ENCODE data around the gene CPD. TPM values are rescaled to one million over a fixed set of nuclear protein-coding genes. Genes with fewer than 3 reads are reported as not detected.

Gene CPD
- total and polyA plus RNA-seq, 2 of the 13 experiments (the other 11 are each of a cell fraction or from before 2014, with no cell fraction given), result 46.1 to 72.3 TPM

- TF ChIP-seq, protein P1, sequence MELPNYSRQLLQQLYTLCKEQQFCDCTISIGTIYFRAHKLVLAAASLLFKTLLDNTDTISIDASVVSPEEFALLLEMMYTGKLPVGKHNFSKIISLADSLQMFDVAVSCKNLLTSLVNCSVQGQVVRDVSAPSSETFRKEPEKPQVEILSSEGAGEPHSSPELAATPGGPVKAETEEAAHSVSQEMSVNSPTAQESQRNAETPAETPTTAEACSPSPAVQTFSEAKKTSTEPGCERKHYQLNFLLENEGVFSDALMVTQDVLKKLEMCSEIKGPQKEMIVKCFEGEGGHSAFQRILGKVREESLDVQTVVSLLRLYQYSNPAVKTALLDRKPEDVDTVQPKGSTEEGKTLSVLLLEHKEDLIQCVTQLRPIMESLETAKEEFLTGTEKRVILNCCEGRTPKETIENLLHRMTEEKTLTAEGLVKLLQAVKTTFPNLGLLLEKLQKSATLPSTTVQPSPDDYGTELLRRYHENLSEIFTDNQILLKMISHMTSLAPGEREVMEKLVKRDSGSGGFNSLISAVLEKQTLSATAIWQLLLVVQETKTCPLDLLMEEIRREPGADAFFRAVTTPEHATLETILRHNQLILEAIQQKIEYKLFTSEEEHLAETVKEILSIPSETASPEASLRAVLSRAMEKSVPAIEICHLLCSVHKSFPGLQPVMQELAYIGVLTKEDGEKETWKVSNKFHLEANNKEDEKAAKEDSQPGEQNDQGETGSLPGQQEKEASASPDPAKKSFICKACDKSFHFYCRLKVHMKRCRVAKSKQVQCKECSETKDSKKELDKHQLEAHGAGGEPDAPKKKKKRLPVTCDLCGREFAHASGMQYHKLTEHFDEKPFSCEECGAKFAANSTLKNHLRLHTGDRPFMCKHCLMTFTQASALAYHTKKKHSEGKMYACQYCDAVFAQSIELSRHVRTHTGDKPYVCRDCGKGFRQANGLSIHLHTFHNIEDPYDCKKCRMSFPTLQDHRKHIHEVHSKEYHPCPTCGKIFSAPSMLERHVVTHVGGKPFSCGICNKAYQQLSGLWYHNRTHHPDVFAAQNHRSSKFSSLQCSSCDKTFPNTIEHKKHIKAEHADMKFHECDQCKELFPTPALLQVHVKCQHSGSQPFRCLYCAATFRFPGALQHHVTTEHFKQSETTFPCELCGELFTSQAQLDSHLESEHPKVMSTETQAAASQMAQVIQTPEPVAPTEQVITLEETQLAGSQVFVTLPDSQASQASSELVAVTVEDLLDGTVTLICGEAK (IDR thresholded peaks at IDR 0.05), result no peak
- TF ChIP-seq, protein P1 (CRISPR knock-in tag; IDR thresholded peaks at IDR 0.05), result peak; percentile 80; the same call in 1 of the 2 replicates
- TF ChIP-seq ZNF546 (CRISPR knock-in tag; conservative IDR thresholded peaks at IDR 0.05) (peak; percentile 41; the same call in 1 of the 2 replicates), ZNF430 (CRISPR knock-in tag; IDR thresholded peaks at IDR 0.05) (no peak), MED1 (CRISPR knock-in tag; IDR thresholded peaks at IDR 0.05) (no peak), ONECUT2 (CRISPR knock-in tag; IDR thresholded peaks at IDR 0.05) (peak; percentile 25; the same call in 1 of the 2 replicates), ZNF335 (CRISPR knock-in tag; IDR thresholded peaks at IDR 0.05) (0 out of 2 replicates have a peak, but pooled peaks have one; percentile 22), CENPX (CRISPR knock-in tag; IDR thresholded peaks at IDR 0.05) (no peak), ZNF768 (CRISPR knock-in tag; IDR thresholded peaks at IDR 0.05) (peak; percentile 52; the same call in 1 of the 2 replicates), ATF5 (CRISPR knock-in tag; IDR thresholded peaks at IDR 0.05; ENCODE audit: low read depth) (peak; percentile 73; the same call in 1 of the 2 replicates), ZNF879 (CRISPR knock-in tag; IDR thresholded peaks at IDR 0.05) (peak; percentile 80; the same call in 1 of the 2 replicates), ZNF792 (CRISPR knock-in tag; IDR thresholded peaks at IDR 0.05) (peak; percentile 55; the same call in 1 of the 2 replicates), IRF1 (CRISPR knock-in tag; IDR thresholded peaks at IDR 0.05; ENCODE audit: low read depth) (no peak)
- TF ChIP-seq, protein P2, sequence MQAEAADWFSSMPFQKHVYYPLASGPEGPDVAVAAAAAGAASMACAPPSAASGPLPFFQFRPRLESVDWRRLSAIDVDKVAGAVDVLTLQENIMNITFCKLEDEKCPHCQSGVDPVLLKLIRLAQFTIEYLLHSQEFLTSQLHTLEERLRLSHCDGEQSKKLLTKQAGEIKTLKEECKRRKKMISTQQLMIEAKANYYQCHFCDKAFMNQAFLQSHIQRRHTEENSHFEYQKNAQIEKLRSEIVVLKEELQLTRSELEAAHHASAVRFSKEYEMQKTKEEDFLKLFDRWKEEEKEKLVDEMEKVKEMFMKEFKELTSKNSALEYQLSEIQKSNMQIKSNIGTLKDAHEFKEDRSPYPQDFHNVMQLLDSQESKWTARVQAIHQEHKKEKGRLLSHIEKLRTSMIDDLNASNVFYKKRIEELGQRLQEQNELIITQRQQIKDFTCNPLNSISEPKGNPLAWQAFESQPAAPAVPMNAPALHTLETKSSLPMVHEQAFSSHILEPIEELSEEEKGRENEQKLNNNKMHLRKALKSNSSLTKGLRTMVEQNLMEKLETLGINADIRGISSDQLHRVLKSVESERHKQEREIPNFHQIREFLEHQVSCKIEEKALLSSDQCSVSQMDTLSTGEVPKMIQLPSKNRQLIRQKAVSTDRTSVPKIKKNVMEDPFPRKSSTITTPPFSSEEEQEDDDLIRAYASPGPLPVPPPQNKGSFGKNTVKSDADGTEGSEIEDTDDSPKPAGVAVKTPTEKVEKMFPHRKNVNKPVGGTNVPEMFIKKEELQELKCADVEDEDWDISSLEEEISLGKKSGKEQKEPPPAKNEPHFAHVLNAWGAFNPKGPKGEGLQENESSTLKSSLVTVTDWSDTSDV (CRISPR knock-in tag; IDR thresholded peaks at IDR 0.05), result peak; percentile 67; the same call in 1 of the 2 replicates
- TF ChIP-seq, protein P3, sequence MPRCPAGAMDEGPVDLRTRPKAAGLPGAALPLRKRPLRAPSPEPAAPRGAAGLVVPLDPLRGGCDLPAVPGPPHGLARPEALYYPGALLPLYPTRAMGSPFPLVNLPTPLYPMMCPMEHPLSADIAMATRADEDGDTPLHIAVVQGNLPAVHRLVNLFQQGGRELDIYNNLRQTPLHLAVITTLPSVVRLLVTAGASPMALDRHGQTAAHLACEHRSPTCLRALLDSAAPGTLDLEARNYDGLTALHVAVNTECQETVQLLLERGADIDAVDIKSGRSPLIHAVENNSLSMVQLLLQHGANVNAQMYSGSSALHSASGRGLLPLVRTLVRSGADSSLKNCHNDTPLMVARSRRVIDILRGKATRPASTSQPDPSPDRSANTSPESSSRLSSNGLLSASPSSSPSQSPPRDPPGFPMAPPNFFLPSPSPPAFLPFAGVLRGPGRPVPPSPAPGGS (CRISPR knock-in tag; IDR thresholded peaks at IDR 0.05), result peak; percentile 55
Observed at GRCh38 chr17:30378241-30378824, 394 bp upstream of the CPD start (continued).
